IPS-18c (cell line): ENCODE data around the gene NCKAP5.
A peak's percentile ranks its signal among the peaks of the same experiment; 100 is the strongest.

Experiments
- H3K4me3 ChIP-seq: 2 replicates; pipeline ENCODE4 v1.7.0; 2013; ENCODE audit warnings: low read depth, mild to moderate bottlenecking, low read length, moderate library complexity; ENCODE audit not compliant: insufficient read depth
- H3K9me3 ChIP-seq: one replicate; pipeline ENCODE4 v1.6.1; 2013; ENCODE audit warnings: mild to moderate bottlenecking, low read length, moderate library complexity; ENCODE audit not compliant: control insufficient read depth, insufficient read depth

The NCKAP5 gene

GRCh38 chr2:132678483-132678882 is 889.8 kb downstream of the NCKAP5 start:
- H3K9me3 ChIP-seq, result no peaks in the 10 kb centered on the region
- no peak overlapping the region for H3K4me3 ChIP-seq

- no peaks in the 10 kb centered on the region for H3K9me3 ChIP-seq
- H3K4me3 ChIP-seq, result no peak overlapping the region
Observed at GRCh38 chr2:132677661-132678060, 890.6 kb downstream of the NCKAP5 start.

- H3K9me3 ChIP-seq, result no peaks in the 10 kb centered on the region
Observed at GRCh38 chr2:132676999-132677398, 891.3 kb downstream of the NCKAP5 start.

GRCh38 chr2:132671151-132671835 is 897.0 kb downstream of the NCKAP5 start:
- Histone ChIP-seq H3K4me3 (peak overlapping the region; percentile 57), H3K9me3 (peaks cover 7% of the 10 kb centered on the region)

More at GRCh38 chr2:132676999-132677398, 891.3 kb downstream of the NCKAP5 start:
- no peak overlapping the region for H3K4me3 ChIP-seq

- Histone ChIP-seq H3K4me3 (peak overlapping the region; percentile 57), H3K9me3 (peaks cover 7% of the 10 kb centered on the region)
Observed at GRCh38 chr2:132670496-132671150, 897.6 kb downstream of the NCKAP5 start.

GRCh38 chr2:132669908-132670495 is 898.3 kb downstream of the NCKAP5 start, which contains the start of gene LYPD1:
TSS of gene LYPD1 (minus strand) at chr2:132670205. CDS start at chr2:132669932, 273 bp downstream.
- Histone ChIP-seq H3K9me3 (peaks cover 7% of the 10 kb centered on the region), H3K4me3 (peak within 1 kb of the TSS; percentile 57)

GRCh38 chr2:132668987-132669907 is 899.0 kb downstream of the NCKAP5 start:
- Histone ChIP-seq H3K4me3 (peak overlapping the region; percentile 57), H3K9me3 (peaks cover 7% of the 10 kb centered on the region)

- H3K9me3 ChIP-seq, result peaks cover 7% of the 10 kb centered on the region
- H3K4me3 ChIP-seq, result peak overlapping the region; percentile 57
Observed at GRCh38 chr2:132668189-132668823, 900.0 kb downstream of the NCKAP5 start.

GRCh38 chr2:132667706-132668105 is 900.6 kb downstream of the NCKAP5 start:
- peaks cover 7% of the 10 kb centered on the region for H3K9me3 ChIP-seq
- no peak overlapping the region for H3K4me3 ChIP-seq

- Histone ChIP-seq H3K9me3 (peaks cover 5% of the 10 kb centered on the region), H3K4me3 (no peak overlapping the region)
Observed at GRCh38 chr2:132665401-132666140, 902.7 kb downstream of the NCKAP5 start.

- Histone ChIP-seq H3K4me3 (no peak overlapping the region), H3K9me3 (peaks cover 3% of the 10 kb centered on the region)
Observed at GRCh38 chr2:132664096-132664495, 904.2 kb downstream of the NCKAP5 start.

- no peaks in the 10 kb centered on the region for H3K9me3 ChIP-seq
- no peak overlapping the region for H3K4me3 ChIP-seq
Observed at GRCh38 chr2:132662732-132663131, 905.5 kb downstream of the NCKAP5 start.

GRCh38 chr2:132659331-132659730 is 908.9 kb downstream of the NCKAP5 start:
- Histone ChIP-seq H3K9me3 (no peaks in the 10 kb centered on the region), H3K4me3 (no peak overlapping the region)

GRCh38 chr2:132656266-132656975 is 911.8 kb downstream of the NCKAP5 start:
- Histone ChIP-seq H3K9me3 (no peaks in the 10 kb centered on the region), H3K4me3 (no peak overlapping the region)

- Histone ChIP-seq H3K4me3 (no peak overlapping the region), H3K9me3 (no peaks in the 10 kb centered on the region)
Observed at GRCh38 chr2:132654968-132655367, 913.3 kb downstream of the NCKAP5 start.

- Histone ChIP-seq H3K4me3 (no peak overlapping the region), H3K9me3 (no peaks in the 10 kb centered on the region)
Observed at GRCh38 chr2:132654335-132654734, 913.9 kb downstream of the NCKAP5 start.
